Measurements from ENCODE around the gene ST8SIA5. TPM values are rescaled to one million over a fixed set of nuclear protein-coding genes. Genes with fewer than 3 reads are reported as not detected.

ST8SIA5 gene
- total RNA-seq, 1 experiment from 2014 or later = not detected

- POLR2A ChIA-PET = no interaction called here
- no peak for DNase-seq (ENCODE audit: unreplicated experiment)
- TF ChIP-seq, protein P1, sequence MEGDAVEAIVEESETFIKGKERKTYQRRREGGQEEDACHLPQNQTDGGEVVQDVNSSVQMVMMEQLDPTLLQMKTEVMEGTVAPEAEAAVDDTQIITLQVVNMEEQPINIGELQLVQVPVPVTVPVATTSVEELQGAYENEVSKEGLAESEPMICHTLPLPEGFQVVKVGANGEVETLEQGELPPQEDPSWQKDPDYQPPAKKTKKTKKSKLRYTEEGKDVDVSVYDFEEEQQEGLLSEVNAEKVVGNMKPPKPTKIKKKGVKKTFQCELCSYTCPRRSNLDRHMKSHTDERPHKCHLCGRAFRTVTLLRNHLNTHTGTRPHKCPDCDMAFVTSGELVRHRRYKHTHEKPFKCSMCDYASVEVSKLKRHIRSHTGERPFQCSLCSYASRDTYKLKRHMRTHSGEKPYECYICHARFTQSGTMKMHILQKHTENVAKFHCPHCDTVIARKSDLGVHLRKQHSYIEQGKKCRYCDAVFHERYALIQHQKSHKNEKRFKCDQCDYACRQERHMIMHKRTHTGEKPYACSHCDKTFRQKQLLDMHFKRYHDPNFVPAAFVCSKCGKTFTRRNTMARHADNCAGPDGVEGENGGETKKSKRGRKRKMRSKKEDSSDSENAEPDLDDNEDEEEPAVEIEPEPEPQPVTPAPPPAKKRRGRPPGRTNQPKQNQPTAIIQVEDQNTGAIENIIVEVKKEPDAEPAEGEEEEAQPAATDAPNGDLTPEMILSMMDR (IDR thresholded peaks at IDR 0.05; ENCODE audit: unreplicated experiment) = no peak
- Mint-ChIP-seq H3K4me1 (ENCODE audit: insufficient read depth, unreplicated experiment) (no peaks in the 10 kb centered on the region), H3K9me3 (ENCODE audit: unreplicated experiment) (peaks cover 9% of the 10 kb centered on the region), H3K4me3 (ENCODE audit: unreplicated experiment) (no peak overlapping the region), H3K36me3 (ENCODE audit: insufficient read depth, unreplicated experiment) (no peaks in the 10 kb centered on the region), H3K27me3 (ENCODE audit: insufficient read depth, unreplicated experiment) (peaks cover 24% of the 10 kb centered on the region), H3K27ac (ENCODE audit: low read depth, unreplicated experiment) (no peak overlapping the region)
- CTCF ChIA-PET = no interaction called here
- BruUV-seq (replicated peaks) = no TSS peak
- intact Hi-C loops (cut with micrococcal nuclease) = no loop called here
Measured at GRCh38 chr18:46696268-46696667, 60.6 kb downstream of the ST8SIA5 start.

DNA sequence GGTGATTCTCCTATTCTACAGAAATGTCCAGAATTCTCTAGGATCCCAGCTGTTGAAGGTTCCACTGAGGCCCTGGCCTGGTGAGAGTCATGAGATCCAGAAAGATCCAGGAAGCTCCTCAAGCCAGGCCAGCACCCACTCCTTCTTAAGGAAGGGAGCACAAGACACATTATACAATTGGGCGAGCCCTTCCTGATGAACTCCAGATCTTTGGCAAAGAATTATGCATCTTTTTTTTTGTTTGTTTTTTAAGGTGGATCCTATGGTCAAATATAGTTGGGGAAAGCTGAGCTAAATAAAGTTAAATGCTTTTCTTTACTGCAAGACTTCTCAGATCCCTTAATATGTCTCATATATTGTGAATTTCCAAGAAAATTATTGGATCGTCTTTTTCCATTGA is 62.9 kb downstream of the ST8SIA5 start:
- intact Hi-C loops (cut with micrococcal nuclease) = no loop called here
- peaks cover 9% of the 10 kb centered on the region for H3K9me3 Mint-ChIP-seq (ENCODE audit: unreplicated experiment)
- DNase-seq (ENCODE audit: unreplicated experiment) = no peak
- H3K27ac Mint-ChIP-seq (ENCODE audit: low read depth, unreplicated experiment) = no peak overlapping the region
- H3K4me3 Mint-ChIP-seq (ENCODE audit: unreplicated experiment) = no peak overlapping the region
- ChIA-PET CTCF (interaction anchor here (1.1 kb wide), 1 partner anchor 521 kb away, joined by 3 read pairs; no protein-coding TSS in a partner anchor), POLR2A (no interaction called here)
- TF ChIP-seq, protein P1 (IDR thresholded peaks at IDR 0.05; ENCODE audit: unreplicated experiment) = no peak
- BruUV-seq (replicated peaks) = no TSS peak
- H3K36me3 Mint-ChIP-seq (ENCODE audit: insufficient read depth, unreplicated experiment) = no peaks in the 10 kb centered on the region
- H3K27me3 Mint-ChIP-seq (ENCODE audit: insufficient read depth, unreplicated experiment) = peaks cover 24% of the 10 kb centered on the region
- peaks cover 5% of the 10 kb centered on the region for H3K4me1 Mint-ChIP-seq (ENCODE audit: insufficient read depth, unreplicated experiment)

- ChIA-PET CTCF (interaction anchor here (0.6 kb wide), 1 partner anchor 510 kb away, joined by 3 read pairs; no protein-coding TSS in a partner anchor), POLR2A (interaction anchor here (1.1 kb wide), 1 partner anchor 27 kb away, joined by 5 read pairs; no protein-coding TSS in a partner anchor)
- Mint-ChIP-seq H3K27me3 (ENCODE audit: insufficient read depth, unreplicated experiment) (no peaks in the 10 kb centered on the region), H3K27ac (ENCODE audit: low read depth, unreplicated experiment) (no peak overlapping the region), H3K4me3 (ENCODE audit: unreplicated experiment) (no peak overlapping the region), H3K4me1 (ENCODE audit: insufficient read depth, unreplicated experiment) (peaks cover 5% of the 10 kb centered on the region), H3K9me3 (ENCODE audit: unreplicated experiment) (no peaks in the 10 kb centered on the region), H3K36me3 (ENCODE audit: insufficient read depth, unreplicated experiment) (no peaks in the 10 kb centered on the region)
- intact Hi-C loops (cut with micrococcal nuclease) = no loop called here
- TF ChIP-seq, protein P1 (IDR thresholded peaks at IDR 0.05; ENCODE audit: unreplicated experiment) = no peak
- DNase-seq (ENCODE audit: unreplicated experiment) = no peak
- no TSS peak for BruUV-seq (replicated peaks)
Measured at GRCh38 chr18:46688853-46689525, 67.9 kb downstream of the ST8SIA5 start.

- H3K27me3 Mint-ChIP-seq (ENCODE audit: insufficient read depth, unreplicated experiment) = no peaks in the 10 kb centered on the region
- POLR2A ChIA-PET = no interaction called here
- CTCF ChIA-PET = interaction anchor here (0.6 kb wide), 1 partner anchor 1063 kb away, joined by 3 read pairs; no protein-coding TSS in a partner anchor
- no peak overlapping the region for H3K27ac Mint-ChIP-seq (ENCODE audit: low read depth, unreplicated experiment)
- no peak for DNase-seq (ENCODE audit: unreplicated experiment)
- intact Hi-C loops (cut with micrococcal nuclease) = no loop called here
- no peaks in the 10 kb centered on the region for H3K9me3 Mint-ChIP-seq (ENCODE audit: unreplicated experiment)
- no TSS peak for BruUV-seq (replicated peaks)
- H3K4me3 Mint-ChIP-seq (ENCODE audit: unreplicated experiment) = no peak overlapping the region
- TF ChIP-seq, protein P1 (IDR thresholded peaks at IDR 0.05; ENCODE audit: unreplicated experiment) = no peak
- no peaks in the 10 kb centered on the region for H3K36me3 Mint-ChIP-seq (ENCODE audit: insufficient read depth, unreplicated experiment)
- H3K4me1 Mint-ChIP-seq (ENCODE audit: insufficient read depth, unreplicated experiment) = peaks cover 5% of the 10 kb centered on the region
Measured at GRCh38 chr18:46686186-46686585, 70.7 kb downstream of the ST8SIA5 start.

Data from MCF 10A (cell line).